GM19035 (cell line): ENCODE data around the gene MLPH.

Experiments
- ATAC-seq: cut with Tn5 transposase; IDR thresholded peaks from one replicate; pipeline ENCODE4 v1.9.1; 2021; ENCODE audit not compliant: unreplicated experiment

MLPH gene

GRCh38 chr2:237497009-237497837 is 10.2 kb downstream of the MLPH start:
- no peak for ATAC-seq

GRCh38 chr2:237497838-237498186 is 10.8 kb downstream of the MLPH start:
- ATAC-seq, result no peak

DNA sequence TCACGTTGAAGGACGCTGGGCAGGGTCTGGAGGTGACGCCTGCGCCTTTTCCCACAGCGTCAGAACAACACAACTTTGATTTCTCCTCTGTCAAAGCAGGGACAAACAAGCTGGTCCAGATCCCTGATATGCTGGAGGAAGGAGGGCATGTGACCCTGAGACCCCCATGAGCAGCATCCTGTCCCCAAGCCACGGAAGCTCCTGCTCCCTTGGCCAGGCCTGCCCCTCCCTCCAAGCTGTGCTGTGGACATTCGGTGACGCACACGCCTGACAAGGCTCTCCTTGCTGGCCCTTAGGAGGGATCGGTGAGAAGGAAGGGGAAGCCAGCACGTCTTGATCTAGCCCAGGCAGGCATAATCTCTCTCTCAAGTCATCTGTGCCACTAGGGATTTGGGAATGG is 11.3 kb downstream of the MLPH start:
- ATAC-seq, result no peak

GRCh38 chr2:237500681-237501424 is 13.8 kb downstream of the MLPH start:
- ATAC-seq, result no peak

GRCh38 chr2:237501892-237502513 is 15.0 kb downstream of the MLPH start:
- ATAC-seq, result no peak

- ATAC-seq, result no peak
Observed at GRCh38 chr2:237503201-237503600, 16.1 kb downstream of the MLPH start.

GRCh38 chr2:237505188-237505939 is 18.3 kb downstream of the MLPH start:
- no peak for ATAC-seq

DNA sequence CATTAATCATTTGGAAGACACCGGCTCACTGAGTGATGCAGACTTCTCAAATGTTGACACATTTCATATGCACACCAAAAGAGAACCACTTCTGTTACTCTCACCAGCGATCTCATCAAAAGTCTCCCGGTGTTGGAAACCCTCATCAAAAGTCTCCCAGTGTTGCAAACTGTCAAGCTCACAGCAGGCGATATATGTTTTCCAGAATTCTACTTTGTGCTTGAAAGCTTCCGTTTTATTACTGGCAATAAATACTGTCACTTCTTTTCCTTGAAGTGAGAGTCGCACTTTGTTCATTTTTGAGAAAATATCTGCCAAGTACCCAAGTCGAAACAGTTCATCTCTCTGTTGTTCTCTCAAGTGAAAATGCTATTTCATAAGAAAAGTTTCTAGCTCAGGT is 20.5 kb downstream of the MLPH start:
- ATAC-seq, result no peak

GRCh38 chr2:237508361-237508760 is 21.3 kb downstream of the MLPH start:
- no peak for ATAC-seq

DNA sequence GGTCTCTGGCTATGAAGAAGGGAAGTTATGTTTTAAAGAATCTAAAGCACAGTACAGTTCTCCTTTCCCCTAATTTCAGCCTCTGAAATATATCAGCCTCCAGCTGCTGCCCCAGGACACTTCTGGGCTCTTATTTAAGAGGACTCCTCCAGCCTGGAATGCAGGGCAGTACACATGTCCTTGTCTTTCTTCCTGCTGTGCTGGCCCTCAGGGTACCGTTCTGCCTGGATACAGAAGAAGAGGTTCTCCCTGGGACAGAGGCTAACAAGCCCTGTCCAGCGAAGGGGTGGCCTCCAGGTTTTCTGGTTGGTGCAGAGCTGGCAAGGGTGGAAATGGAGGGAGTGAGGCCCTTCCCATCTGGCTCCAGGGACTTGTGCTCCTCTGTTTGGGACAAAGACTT is 22.1 kb downstream of the MLPH start:
- ATAC-seq, result no peak

GRCh38 chr2:237509905-237510304 is 22.9 kb downstream of the MLPH start:
- no peak for ATAC-seq

DNA sequence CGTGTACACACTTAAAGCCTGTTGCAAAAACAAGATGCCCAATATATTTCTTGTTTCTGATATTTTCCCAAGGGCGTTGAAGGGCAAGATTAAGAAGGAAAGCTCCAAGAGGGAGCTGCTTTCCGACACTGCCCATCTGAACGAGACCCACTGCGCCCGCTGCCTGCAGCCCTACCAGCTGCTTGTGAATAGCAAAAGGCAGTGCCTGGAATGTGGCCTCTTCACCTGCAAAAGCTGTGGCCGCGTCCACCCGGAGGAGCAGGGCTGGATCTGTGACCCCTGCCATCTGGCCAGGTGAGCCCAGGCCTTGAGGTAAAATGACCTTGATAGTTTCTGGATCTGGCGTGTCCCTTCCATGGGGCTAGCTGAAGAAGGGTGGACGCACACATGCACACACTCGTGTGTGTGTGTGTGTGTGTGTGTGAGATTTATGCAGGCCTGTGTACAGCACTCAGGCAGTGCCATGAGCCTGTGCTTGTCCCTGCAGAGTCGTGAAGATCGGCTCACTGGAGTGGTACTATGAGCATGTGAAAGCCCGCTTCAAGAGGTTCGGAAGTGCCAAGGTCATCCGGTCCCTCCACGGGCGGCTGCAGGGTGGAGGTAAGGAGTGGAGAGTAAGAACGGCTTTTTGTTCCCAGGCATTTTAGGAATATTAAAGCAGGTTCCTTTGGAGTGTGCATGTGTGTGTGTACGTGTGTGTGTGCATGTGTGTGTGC is 23.6 kb downstream of the MLPH start:
- ATAC-seq, result no peak

DNA sequence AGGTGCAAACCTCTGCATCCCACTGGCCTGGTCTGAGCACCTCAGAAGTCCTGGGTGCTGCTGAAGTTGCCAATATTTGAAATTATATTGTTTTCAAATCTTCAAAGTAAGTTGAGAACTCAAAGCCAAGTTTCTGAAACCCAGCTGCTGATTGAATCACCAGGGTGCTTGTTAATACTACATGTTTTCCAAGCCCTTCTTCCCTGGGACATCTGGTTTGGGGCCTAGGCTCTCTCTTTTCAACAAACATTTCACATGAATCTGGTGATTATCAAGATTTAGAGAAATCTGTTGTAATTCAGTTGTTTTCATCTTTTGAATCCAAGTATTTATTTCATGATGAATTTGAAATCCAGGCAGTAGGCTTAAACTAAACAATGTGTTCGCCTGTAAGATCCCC is 24.4 kb downstream of the MLPH start:
- no peak for ATAC-seq

DNA sequence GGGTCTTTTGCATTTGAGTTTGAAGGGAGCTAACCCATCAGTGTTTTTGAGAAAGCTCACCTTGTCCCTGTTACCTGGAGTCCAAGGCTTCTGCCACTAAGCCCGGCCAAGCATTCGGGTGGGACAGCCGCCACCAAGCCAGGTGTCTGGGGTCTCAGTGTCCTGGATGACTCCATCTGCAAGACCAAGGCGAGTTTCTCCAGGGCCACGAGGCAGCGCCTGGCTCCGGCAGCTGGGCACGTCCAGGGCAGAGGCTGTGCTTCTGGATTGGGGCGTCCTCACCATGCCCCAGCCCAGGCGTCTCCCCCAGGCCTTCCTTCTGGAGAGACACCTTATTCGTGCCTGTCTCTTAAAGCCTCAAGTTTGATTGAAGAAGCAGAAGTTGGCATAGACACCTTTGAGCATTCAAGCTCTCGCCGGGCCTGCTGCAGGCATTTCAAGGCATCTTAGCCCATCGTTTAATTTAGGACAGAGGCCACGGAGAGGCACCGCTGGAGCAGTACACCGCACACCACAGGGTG is 24.9 kb downstream of the MLPH start:
- ATAC-seq, result no peak

DNA sequence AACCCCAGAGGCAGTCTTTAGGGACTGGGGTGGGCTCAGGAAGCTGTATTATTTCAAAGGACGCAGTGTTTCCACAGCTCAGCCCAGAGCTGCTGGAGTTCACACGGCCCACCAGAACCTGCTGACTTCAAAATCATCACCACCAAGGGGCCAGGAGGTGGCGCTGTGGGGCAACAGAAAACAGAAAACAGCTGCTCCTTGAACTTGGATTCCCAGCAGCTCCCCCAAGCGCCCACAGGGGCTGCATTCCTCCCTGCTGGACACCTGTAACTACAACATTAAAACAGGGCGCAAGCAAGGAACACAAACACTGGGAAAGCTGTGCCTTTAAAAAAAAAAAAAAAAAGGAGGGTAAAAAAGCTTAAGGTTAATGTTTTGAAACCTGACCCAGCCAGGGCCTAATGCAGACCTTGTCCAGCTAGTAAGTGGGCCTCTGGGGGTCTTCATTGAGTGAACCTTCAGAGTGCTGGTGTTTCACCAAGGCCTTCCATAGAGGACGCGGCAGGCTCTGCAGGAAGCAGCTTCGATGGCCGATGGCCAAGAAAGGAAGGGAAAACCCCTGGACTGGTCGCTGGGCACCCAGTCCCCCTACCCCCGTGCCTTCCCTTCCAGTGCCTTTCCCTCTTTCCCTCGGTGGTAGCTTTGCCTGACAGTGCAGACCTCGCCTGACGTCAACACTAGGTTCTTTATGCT is 25.9 kb downstream of the MLPH start:
- peak; percentile 63 for ATAC-seq

DNA sequence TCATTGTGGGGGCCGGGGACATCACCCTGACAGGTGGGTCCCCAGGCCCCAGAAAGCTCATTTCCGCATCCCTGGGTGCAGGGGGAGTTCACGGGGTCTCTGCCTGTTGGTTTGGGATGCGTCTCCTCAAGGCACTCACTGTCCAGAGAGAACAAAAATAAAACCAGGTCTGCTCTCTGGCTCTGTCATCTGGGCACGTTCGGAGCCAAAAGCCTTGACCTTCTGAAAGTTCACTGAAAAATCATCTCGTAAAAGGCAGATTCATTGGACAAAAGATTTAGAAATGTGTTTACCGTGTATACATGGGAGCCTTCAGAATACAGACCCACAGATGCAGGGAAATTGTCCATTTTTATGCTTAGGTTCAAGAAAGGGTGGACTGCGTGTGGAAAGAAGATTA is 26.6 kb downstream of the MLPH start:
- no peak for ATAC-seq

DNA sequence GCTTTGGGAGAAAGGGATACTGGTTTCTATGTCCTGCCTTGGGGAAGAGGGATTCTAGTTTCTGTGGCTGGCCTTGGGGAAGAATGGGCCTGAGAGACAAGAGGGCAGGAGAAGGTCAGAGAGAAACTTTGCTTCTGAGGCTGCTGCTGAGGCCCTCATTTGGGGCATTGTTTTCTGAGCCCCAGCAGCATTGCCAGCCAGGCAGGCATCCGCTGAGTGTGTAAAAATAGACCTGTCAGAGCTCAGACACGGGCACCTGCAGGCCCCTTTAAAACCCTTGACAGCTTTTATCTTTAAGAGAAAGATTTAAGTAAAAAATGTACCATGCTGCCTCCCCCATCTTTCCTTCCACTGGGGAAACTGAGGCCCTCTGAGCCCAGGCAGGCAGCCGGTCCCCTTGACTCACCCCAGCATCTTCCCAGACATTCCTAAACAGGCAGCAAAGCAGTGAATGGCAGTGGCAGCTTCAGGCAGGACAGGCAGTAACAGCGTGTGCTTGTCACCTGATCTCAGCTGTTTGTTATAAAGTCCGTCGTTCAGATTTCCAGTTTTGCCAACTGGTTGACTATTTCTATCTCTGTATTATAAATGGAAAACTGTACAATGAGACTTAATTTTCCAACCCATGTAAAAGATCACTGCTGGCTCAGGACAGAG is 27.6 kb downstream of the MLPH start:
- no peak for ATAC-seq

- no peak for ATAC-seq
Observed at GRCh38 chr2:237515166-237515565, 28.1 kb downstream of the MLPH start.

- no peak for ATAC-seq
Observed at GRCh38 chr2:237515621-237516275, 28.7 kb downstream of the MLPH start.
